H4 (cell line): ENCODE measurements around the gene SLC6A9. TPM values are rescaled to one million over a fixed set of nuclear protein-coding genes. Genes with fewer than 3 reads are reported as not detected.

Experiments
- DNase-seq: peaks from one replicate; pipeline ENCODE4 v3.0.0-alpha.2; 2015; ENCODE audit warnings: low spot score
- total RNA-seq: library from RNA; depleted of rRNA; stranded (reverse); fragments of >200 nt; shearing (Covaris generic); gene quantifications from 2 replicates; pipeline ENCODE4 v1.2.3, GENCODE V29; 2014; rRNA removed

Gene SLC6A9
- total RNA-seq, 1 experiment from 2014 or later, result 10.0 TPM

- no peak for DNase-seq
Observed at GRCh38 chr1:43947061-43947873, 84.0 kb downstream of the SLC6A9 start.

Other genes starting within 250 kb of the SLC6A9 start
- gene ARTN, start 97.7 kb downstream of the SLC6A9 start, total RNA-seq, result 0.25 TPM in 1 of 2 replicates, not detected in the other
- 18.8 and 22.6 TPM in 2 replicates for gene IPO13, start 84.5 kb downstream of the SLC6A9 start, total RNA-seq
- gene DPH2, start 61.5 kb downstream of the SLC6A9 start, total RNA-seq, result 28.5 and 44.1 TPM in 2 replicates
- gene ATP6V0B, start 56.5 kb downstream of the SLC6A9 start, total RNA-seq, result 193 and 213 TPM in 2 replicates
- gene B4GALT2, start 52.3 kb downstream of the SLC6A9 start, total RNA-seq, result 87.5 and 92.8 TPM in 2 replicates
- 15.8 and 23.2 TPM in 2 replicates for gene CCDC24, start 39.9 kb downstream of the SLC6A9 start, total RNA-seq
- not detected in 2 replicates for gene KLF17, start 87.4 kb upstream of the SLC6A9 start, total RNA-seq
- not detected in 2 replicates for gene KLF18, start 110.2 kb upstream of the SLC6A9 start, total RNA-seq
- 6.3 and 15.3 TPM in 2 replicates for gene DMAP1, start 182.0 kb upstream of the SLC6A9 start, total RNA-seq